SK-N-SH (cell line): Measurements from ENCODE around the gene RHOJ.

Source experiments
- POLR2AphosphoS5 ChIP-seq: IDR thresholded peaks from 2 replicates; pipeline ENCODE4 v1.6.1; 2012; ENCODE audit warnings: low read depth, low read length
- RAD21 ChIP-seq: IDR thresholded peaks from 2 replicates; pipeline ENCODE4 v1.6.1; 2012; ENCODE audit warnings: mild to moderate bottlenecking, low read length
- RCOR1 ChIP-seq: fragments of 150-350 bp; IDR thresholded peaks from 2 replicates; pipeline ENCODE4 v1.6.1; 2017; ENCODE audit warnings: antibody characterized with exemption, low read length
- SMC3 ChIP-seq: IDR thresholded peaks from 2 replicates; pipeline ENCODE4 v1.6.1; 2012; ENCODE audit warnings: low read depth, low read length, improper control_type of control experiment
- TF ChIP-seq, protein P1 (sequence below): fragments of 150-350 bp; IDR thresholded peaks from 2 replicates; pipeline ENCODE4 v1.6.1; 2017; ENCODE audit warnings: antibody characterized with exemption, low read length, low read depth, borderline replicate concordance
- TF ChIP-seq, protein P2 (sequence below): fragments of 200-600 bp; sonication (generic); IDR thresholded peaks from 2 replicates; pipeline ENCODE4 v1.6.1; 2017; ENCODE audit warnings: antibody characterized with exemption, mild to moderate bottlenecking, moderate library complexity
- TF ChIP-seq, protein P3 (sequence below): IDR thresholded peaks from 2 replicates; pipeline ENCODE4 v1.4.0; 2012; ENCODE audit warnings: low read depth, borderline replicate concordance

DNA sequence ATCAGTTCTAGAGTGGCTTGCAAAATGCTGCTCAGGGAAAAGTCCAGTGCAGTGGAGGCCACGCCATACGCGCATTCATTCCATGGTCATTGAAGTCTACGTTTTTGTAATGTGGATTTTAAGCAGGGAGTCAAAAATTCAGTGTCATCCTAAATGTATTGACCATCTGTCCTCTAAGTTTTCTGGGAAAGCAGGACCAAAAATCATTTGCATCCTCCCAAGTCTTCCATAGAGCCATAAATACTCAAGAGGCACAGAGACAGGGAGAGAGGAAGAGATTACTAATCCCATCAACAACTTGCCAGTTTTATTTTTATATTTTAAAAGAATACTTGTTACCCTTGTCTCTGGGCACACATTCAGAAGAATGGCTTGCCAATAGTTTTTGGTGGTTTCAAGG lies 36.9 kb downstream of the RHOJ start:
- TF ChIP-seq, protein P1, sequence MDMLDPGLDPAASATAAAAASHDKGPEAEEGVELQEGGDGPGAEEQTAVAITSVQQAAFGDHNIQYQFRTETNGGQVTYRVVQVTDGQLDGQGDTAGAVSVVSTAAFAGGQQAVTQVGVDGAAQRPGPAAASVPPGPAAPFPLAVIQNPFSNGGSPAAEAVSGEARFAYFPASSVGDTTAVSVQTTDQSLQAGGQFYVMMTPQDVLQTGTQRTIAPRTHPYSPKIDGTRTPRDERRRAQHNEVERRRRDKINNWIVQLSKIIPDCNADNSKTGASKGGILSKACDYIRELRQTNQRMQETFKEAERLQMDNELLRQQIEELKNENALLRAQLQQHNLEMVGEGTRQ, result no peak
- TF ChIP-seq, protein P2, sequence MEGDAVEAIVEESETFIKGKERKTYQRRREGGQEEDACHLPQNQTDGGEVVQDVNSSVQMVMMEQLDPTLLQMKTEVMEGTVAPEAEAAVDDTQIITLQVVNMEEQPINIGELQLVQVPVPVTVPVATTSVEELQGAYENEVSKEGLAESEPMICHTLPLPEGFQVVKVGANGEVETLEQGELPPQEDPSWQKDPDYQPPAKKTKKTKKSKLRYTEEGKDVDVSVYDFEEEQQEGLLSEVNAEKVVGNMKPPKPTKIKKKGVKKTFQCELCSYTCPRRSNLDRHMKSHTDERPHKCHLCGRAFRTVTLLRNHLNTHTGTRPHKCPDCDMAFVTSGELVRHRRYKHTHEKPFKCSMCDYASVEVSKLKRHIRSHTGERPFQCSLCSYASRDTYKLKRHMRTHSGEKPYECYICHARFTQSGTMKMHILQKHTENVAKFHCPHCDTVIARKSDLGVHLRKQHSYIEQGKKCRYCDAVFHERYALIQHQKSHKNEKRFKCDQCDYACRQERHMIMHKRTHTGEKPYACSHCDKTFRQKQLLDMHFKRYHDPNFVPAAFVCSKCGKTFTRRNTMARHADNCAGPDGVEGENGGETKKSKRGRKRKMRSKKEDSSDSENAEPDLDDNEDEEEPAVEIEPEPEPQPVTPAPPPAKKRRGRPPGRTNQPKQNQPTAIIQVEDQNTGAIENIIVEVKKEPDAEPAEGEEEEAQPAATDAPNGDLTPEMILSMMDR, result no peak
- TF ChIP-seq RAD21 (no peak), RCOR1 (no peak), POLR2AphosphoS5 (no peak), SMC3 (no peak)
- TF ChIP-seq, protein P3, sequence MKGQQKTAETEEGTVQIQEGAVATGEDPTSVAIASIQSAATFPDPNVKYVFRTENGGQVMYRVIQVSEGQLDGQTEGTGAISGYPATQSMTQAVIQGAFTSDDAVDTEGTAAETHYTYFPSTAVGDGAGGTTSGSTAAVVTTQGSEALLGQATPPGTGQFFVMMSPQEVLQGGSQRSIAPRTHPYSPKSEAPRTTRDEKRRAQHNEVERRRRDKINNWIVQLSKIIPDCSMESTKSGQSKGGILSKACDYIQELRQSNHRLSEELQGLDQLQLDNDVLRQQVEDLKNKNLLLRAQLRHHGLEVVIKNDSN, result no peak
